Immature natural killer cell (primary cell): Measurements from ENCODE around the gene MEGF8. TPM values are rescaled to one million over a fixed set of nuclear protein-coding genes. Genes with fewer than 3 reads are reported as not detected.

Experiments used
- DNase-seq, 3 donors: peaks; one replicate each; pipeline ENCODE4 v3.0.0; 2022; ENCODE audit warnings: mixed read lengths in 1 of 3
- H3K27ac Mint-ChIP-seq, 6 donors: one replicate each; pipeline ENCODE4 v1.8.0; 2020; ENCODE audit warnings: mixed read lengths in 6 of 6, mild to moderate bottlenecking in 5 of 6, inconsistent platforms in 4 of 6, moderate library complexity in 3 of 6
- H3K27me3 Mint-ChIP-seq, 3 donors: one replicate each; pipeline ENCODE4 v1.8.0; 2020 to 2021; ENCODE audit warnings: low read depth in 3 of 3, mild to moderate bottlenecking in 3 of 3, mixed read lengths in 3 of 3, moderate library complexity in 3 of 3, inconsistent platforms in 1 of 3
- H3K36me3 Mint-ChIP-seq, 3 donors: one replicate each; pipeline ENCODE4 v1.8.0; 2020; ENCODE audit warnings: mixed read lengths in 3 of 3, inconsistent platforms in 2 of 3, mild to moderate bottlenecking in 2 of 3
- H3K4me1 Mint-ChIP-seq, 2 donors: one replicate each; pipeline ENCODE4 v1.8.0; 2020; ENCODE audit warnings: inconsistent platforms in 2 of 2, mild to moderate bottlenecking in 2 of 2, mixed read lengths in 2 of 2, moderate library complexity in 1 of 2
- H3K4me3 Mint-ChIP-seq, 5 donors: one replicate each; pipeline ENCODE4 v1.8.0; 2020; ENCODE audit warnings: mild to moderate bottlenecking in 5 of 5, mixed read lengths in 5 of 5, inconsistent platforms in 3 of 5, moderate library complexity in 3 of 5
- H3K9me3 Mint-ChIP-seq, 6 donors: one replicate each; pipeline ENCODE4 v1.8.0; 2020; ENCODE audit warnings: mild to moderate bottlenecking in 6 of 6, mixed read lengths in 6 of 6, inconsistent platforms in 4 of 6, moderate library complexity in 3 of 6
- polyA plus RNA-seq, 3 donors: library from polyadenylated mRNA; unstranded; fragments of 300-500 nt; fragmentation: Illumina TruSeq; gene quantifications; one replicate each; pipeline ENCODE4 v1.2.3, GENCODE V29; 2021

MEGF8 gene
- polyA plus RNA-seq, 3 donors from 2014 or later: 0.12 to 0.56 TPM; not detected in 1

DNA sequence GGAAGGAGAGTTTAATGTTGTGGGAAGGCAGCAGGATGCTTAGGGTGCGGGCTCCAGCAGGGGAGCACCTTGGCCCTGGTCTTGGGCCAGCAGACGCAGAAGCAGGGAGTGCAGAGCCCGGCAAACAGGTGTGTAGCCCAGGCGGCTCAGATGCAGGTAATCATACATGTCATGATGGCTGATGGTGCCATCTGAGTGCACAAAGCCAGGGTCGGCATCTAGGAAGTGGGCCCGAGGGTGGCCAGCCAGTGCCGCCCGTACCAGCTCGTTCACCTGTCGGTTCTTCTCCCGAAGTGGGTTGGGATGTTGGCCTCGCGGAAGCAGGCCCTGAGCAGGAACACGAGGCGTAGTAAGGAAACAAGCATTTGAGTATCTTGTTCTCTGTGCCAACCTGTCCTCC, 28.4 kb upstream of the MEGF8 start:
- Mint-ChIP-seq H3K4me1 (peaks cover 1 to 9% of the 10 kb centered on the region in 2 donors), H3K36me3 (peaks cover 0 to 4% (median 0%) of the 10 kb centered on the region in 3 donors), H3K27me3 (peaks cover 0 to 2% (median 0%) of the 10 kb centered on the region in 3 donors), H3K9me3 (no peaks in the 10 kb centered on the region), H3K4me3 (no peak overlapping the region), H3K27ac (peak overlapping the region in 1 of 6 donors; percentile 35)
- no peak for DNase-seq

DNA sequence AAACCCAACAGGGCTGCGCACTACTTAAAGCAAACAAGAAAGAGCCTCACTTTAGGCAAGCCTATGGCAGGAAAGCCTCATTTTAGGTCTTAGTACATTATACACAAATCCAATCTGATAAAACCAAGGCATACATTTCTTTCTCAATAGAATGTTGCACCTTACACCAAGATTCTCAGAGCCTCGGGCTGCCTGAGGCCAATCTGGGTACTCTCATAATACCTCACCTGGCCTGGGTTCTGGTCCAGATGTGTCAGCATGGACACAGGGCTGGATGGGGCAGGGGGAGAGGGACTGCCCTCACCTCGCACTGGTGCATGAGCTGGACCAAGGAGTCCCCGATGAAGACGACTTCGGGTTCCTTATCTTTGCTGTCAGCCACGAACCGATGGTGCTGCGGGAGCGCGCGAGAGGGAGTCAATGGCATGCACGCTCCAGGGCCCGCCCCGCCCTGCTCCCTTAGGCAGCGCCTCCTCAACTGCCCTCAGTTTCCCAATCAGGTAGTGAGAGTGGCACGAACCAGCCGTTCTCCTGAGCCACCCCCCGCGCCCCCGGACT, 23.7 kb upstream of the MEGF8 start, which contains the start of gene PRR19:
Gene PRR19, plus strand, starts transcription at position 487 of the 558 bp plus-strand sequence. CDS start 7,453 bp downstream, outside the sequence.
- Mint-ChIP-seq H3K4me1 (peaks cover 19 to 24% of the 10 kb centered on the region in 2 donors), H3K9me3 (no peaks in the 10 kb centered on the region), H3K27ac (peak within 1 kb of the TSS in 5 of 6 donors; percentile 55 to 80 (median 61)), H3K36me3 (no peaks in the 10 kb centered on the region), H3K27me3 (peaks cover 0 to 8% (median 2%) of the 10 kb centered on the region in 3 donors), H3K4me3 (peak within 1 kb of the TSS; percentile 81 to 90 (median 89))
- DNase-seq: no peak

DNA sequence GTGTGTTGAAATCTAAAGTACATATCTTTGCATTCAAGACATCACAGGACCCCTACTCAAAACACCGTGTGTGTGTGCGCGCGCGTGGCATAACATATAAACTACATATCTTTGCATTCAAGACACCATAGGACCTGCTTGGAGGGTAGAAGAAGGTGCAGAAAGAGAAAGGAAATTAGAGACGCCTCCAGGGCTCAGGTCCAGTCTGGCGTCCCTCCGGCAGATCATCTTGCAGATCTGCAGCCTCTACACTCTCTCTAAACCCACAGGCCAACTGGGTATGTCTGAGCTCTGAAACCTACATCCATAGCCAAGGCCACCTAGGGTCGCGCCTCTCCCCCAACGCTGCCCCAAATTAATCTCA, 22.4 kb upstream of the MEGF8 start:
- Mint-ChIP-seq H3K4me1 (peaks cover 19 to 24% of the 10 kb centered on the region in 2 donors), H3K9me3 (no peaks in the 10 kb centered on the region), H3K4me3 (peak overlapping the region; percentile 81 to 90 (median 89)), H3K36me3 (peaks cover 0 to 3% (median 0%) of the 10 kb centered on the region in 3 donors), H3K27ac (peak overlapping the region in 3 of 6 donors; percentile 39 to 80 (median 78)), H3K27me3 (peaks cover 2 to 8% (median 3%) of the 10 kb centered on the region in 3 donors)
- no peak for DNase-seq

- Mint-ChIP-seq H3K4me1 (peaks cover 19 to 24% of the 10 kb centered on the region in 2 donors), H3K36me3 (peaks cover 0 to 3% (median 0%) of the 10 kb centered on the region in 3 donors), H3K27ac (peak overlapping the region in 1 of 6 donors; percentile 75), H3K9me3 (no peaks in the 10 kb centered on the region), H3K4me3 (peak overlapping the region in 2 of 5 donors; percentile 47 to 90), H3K27me3 (peaks cover 2 to 11% (median 3%) of the 10 kb centered on the region in 3 donors)
- no peak for DNase-seq
Observed at GRCh38 chr19:42303876-42304275, 21.6 kb upstream of the MEGF8 start.

GRCh38 chr19:42306646-42307045, 18.8 kb upstream of the MEGF8 start:
- Mint-ChIP-seq H3K9me3 (no peaks in the 10 kb centered on the region), H3K36me3 (peaks cover 0 to 3% (median 0%) of the 10 kb centered on the region in 3 donors), H3K4me1 (peaks cover 19% of the 10 kb centered on the region in 2 donors), H3K4me3 (no peak overlapping the region), H3K27ac (no peak overlapping the region), H3K27me3 (peaks cover 2 to 11% (median 8%) of the 10 kb centered on the region in 3 donors)
- DNase-seq: no peak

DNA sequence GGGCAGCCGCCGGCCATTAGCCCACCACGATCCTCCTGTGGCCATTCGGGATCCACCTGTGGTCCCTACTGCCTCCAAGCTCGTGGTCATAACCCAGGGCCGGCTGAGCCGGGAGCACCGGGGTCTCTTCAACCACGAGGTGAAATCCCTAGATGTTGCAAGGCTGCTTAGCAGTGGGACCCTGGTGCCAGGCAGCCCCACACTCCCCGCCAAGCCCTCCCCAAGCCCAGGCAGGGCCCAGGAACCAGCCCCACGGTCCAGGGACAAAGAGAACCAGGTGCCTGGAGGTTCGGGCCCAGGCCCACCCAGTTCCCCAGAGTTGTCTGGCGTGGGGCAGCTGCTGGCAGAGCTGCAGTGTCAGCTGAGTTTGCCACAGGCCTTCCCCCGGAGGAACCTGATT, 15.7 kb upstream of the MEGF8 start:
- Mint-ChIP-seq H3K4me1 (peaks cover 19 to 20% of the 10 kb centered on the region in 2 donors), H3K9me3 (no peaks in the 10 kb centered on the region), H3K27me3 (peaks cover 9 to 18% (median 11%) of the 10 kb centered on the region in 3 donors), H3K27ac (no peak overlapping the region), H3K4me3 (no peak overlapping the region), H3K36me3 (peaks cover 0 to 3% (median 0%) of the 10 kb centered on the region in 3 donors)
- DNase-seq: no peak

DNA sequence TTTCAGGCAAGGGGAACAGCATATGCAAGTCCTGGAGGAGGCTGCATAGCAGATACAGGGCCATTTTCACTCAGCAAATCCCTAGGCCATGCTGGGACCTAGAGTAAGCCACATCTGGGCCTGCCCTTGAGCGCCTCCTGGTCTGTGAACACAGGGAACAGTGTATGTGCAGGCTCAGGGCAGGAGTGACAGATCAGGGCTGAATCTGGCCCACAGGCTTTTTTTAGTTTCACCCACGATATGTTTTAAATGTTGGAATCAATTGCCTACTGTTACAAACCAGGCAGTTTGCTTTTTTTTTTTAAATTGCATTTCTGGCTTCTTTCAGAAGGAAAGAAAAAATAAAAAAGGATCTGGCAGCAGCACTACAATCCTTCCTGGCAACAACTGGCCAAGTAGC, 13.8 kb upstream of the MEGF8 start:
- peaks cover 0 to 3% (median 0%) of the 10 kb centered on the region in 3 donors for H3K36me3 Mint-ChIP-seq
- H3K27me3 Mint-ChIP-seq: peaks cover 10 to 18% (median 15%) of the 10 kb centered on the region in 3 donors
- peaks cover 23% of the 10 kb centered on the region in 2 donors for H3K4me1 Mint-ChIP-seq
- no peak overlapping the region for H3K27ac Mint-ChIP-seq
- H3K4me3 Mint-ChIP-seq: no peak overlapping the region
- H3K9me3 Mint-ChIP-seq: no peaks in the 10 kb centered on the region
- DNase-seq: no peak

DNA sequence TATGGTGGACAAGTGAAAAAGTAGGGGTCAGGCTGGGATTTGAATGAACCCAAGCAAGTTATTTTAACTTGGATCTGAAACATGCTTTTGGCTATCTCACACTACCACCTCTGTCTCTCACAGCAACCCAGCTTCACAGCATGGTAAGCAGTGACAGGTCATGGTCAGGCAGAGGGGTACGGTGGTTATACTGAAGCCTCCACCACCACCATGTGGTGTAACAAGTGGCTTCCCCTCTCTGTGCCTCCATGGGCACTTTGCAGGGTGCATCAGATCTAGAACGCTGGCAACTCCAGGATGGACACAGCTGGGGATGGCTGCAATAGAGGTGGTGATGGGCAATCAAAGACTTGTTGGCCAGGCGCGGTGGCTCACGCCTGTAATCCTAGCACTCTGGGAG, 13.1 kb upstream of the MEGF8 start:
- H3K36me3 Mint-ChIP-seq: peaks cover 0 to 3% (median 0%) of the 10 kb centered on the region in 3 donors
- H3K4me1 Mint-ChIP-seq: peaks cover 30% of the 10 kb centered on the region in 2 donors
- DNase-seq: peak in 1 of 3 donors; percentile 34
- H3K4me3 Mint-ChIP-seq: peak overlapping the region; percentile 54 to 73 (median 68)
- peaks cover 10 to 18% (median 15%) of the 10 kb centered on the region in 3 donors for H3K27me3 Mint-ChIP-seq
- no peak overlapping the region for H3K27ac Mint-ChIP-seq
- H3K9me3 Mint-ChIP-seq: no peaks in the 10 kb centered on the region

DNA sequence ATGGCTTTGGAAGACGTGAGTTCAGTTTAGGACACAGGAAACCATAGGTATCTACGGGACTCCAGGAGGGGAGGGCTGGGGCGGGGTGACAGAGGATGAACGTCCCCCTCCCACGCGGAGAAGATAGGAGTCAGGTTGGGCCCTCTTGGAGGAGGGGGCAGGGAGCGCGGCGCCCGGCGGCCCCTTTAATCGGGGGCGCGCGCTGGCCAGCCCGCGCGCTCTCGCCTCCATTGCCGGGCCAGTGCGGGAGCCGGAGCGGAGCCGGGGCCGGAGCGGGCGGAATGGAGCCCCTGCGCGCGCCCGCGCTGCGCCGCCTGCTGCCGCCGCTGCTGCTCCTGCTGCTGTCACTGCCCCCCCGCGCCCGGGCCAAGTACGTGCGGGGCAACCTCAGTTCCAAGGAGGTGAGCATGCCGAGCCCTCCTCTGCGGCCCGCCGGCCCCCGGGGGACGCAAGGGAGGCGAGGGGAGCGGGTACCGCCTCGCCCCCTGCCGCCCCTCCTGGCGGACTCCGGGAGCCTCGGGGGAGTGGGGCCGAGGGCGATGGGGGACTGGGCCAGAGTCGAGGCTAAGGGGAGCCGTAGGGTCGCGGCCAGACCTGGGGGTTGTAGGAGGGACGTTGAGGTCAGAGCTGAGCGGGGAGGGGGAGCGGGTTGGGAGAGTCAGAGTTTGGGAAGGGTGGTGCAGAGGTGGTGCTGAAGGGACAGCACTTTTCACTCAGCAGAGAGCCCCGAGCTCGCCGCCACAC, 12.2 kb upstream of the MEGF8 start, which contains the start of gene TMEM145:
Gene TMEM145, plus strand, starts transcription at position 214 of the 744 bp plus-strand sequence. Its CDS starts 68 bp downstream, at position 282.
- peaks cover 10 to 18% (median 15%) of the 10 kb centered on the region in 3 donors for H3K27me3 Mint-ChIP-seq
- DNase-seq: peak in 2 of 3 donors; percentile 28 to 38
- H3K36me3 Mint-ChIP-seq: no peaks in the 10 kb centered on the region
- H3K9me3 Mint-ChIP-seq: no peaks in the 10 kb centered on the region
- H3K27ac Mint-ChIP-seq: no peak within 1 kb of the TSS
- H3K4me3 Mint-ChIP-seq: peak within 1 kb of the TSS; percentile 54 to 73 (median 68)
- peaks cover 32% of the 10 kb centered on the region in 2 donors for H3K4me1 Mint-ChIP-seq

GRCh38 chr19:42313840-42314755, 11.3 kb upstream of the MEGF8 start:
- Mint-ChIP-seq H3K27me3 (peaks cover 8 to 18% (median 15%) of the 10 kb centered on the region in 3 donors), H3K27ac (no peak overlapping the region), H3K4me3 (peak overlapping the region in 4 of 5 donors; percentile 33 to 58 (median 46)), H3K9me3 (no peaks in the 10 kb centered on the region), H3K4me1 (peaks cover 32% of the 10 kb centered on the region in 2 donors), H3K36me3 (no peaks in the 10 kb centered on the region)
- DNase-seq: no peak

DNA sequence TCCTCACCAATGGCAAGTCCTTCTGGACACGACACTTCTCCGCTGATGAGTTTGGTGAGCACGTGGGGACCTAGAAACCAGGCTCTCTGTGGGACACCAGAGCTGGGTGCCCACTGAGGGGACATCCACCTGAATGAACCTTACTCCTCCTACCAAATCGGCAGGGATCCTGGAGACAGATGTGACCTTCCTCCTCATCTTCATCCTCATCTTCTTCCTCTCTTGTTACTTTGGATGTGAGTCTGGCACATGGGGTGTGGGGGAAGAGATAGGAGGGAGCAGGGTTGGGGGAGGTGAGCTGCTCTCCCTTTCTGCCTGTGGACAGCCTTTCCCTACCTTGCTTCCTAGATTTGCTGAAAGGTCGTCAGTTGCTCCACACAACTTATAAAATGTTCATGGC, 10.4 kb upstream of the MEGF8 start:
- H3K9me3 Mint-ChIP-seq: no peaks in the 10 kb centered on the region
- peak overlapping the region in 1 of 5 donors; percentile 22 for H3K4me3 Mint-ChIP-seq
- H3K27me3 Mint-ChIP-seq: peaks cover 8 to 18% (median 15%) of the 10 kb centered on the region in 3 donors
- DNase-seq: no peak
- no peak overlapping the region for H3K27ac Mint-ChIP-seq
- no peaks in the 10 kb centered on the region for H3K36me3 Mint-ChIP-seq
- H3K4me1 Mint-ChIP-seq: peaks cover 32% of the 10 kb centered on the region in 2 donors

DNA sequence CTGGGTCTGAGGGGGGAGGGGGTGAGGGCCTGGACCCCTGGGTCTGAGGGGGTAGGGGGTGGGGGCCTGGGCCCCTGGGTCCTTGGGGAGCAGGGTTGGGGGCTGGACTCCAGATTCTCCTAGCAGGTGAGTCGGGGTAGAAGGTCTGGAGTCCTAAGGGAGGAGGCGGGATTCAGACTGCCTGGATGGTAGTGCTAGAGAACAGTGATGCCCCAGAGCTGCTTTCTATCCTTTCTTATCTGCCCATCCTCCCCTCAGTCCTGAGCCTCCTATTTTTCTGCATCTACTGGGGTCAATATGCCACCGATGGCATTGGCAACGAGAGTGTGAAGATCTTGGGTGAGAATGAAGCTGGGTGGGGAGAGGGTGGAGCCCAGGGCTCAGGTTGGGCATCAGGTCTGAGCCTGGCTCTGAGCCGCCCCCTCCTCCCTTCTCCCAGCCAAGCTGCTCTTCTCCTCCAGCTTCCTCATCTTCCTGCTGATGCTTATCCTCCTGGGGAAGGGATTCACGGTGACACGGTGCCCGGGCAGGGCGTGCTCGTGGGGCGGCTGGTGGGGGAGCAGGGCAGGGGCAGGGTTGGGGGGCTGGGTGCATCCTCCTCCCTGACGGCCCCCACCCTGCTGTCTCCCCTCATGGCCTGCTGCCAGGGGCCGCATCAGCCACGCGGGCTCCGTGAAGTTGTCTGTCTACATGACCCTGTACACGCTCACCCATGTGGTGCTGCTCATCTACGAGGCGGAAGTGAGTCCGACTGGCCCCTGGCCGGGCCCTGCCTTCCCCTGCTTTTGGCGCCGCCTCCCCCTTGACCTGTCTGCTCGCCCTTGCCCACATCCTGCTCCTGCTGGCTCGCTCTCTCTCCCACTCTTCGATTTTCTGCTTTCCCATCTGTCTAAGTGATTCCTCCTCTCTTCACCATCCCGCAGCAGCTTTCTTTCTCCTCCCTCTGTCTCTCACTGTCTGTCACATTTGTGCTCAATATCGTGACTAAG, 8.9 kb upstream of the MEGF8 start:
- peak overlapping the region; percentile 46 to 87 (median 70) for H3K4me3 Mint-ChIP-seq
- H3K27me3 Mint-ChIP-seq: peaks cover 8 to 15% (median 15%) of the 10 kb centered on the region in 3 donors
- no peaks in the 10 kb centered on the region for H3K36me3 Mint-ChIP-seq
- H3K9me3 Mint-ChIP-seq: no peaks in the 10 kb centered on the region
- peaks cover 32% of the 10 kb centered on the region in 2 donors for H3K4me1 Mint-ChIP-seq
- DNase-seq: peak in 2 of 3 donors; percentile 29 to 30
- H3K27ac Mint-ChIP-seq: peak overlapping the region in 5 of 6 donors; percentile 18 to 77 (median 56)
